Hepatocyte (in vitro differentiated cells): Measurements from ENCODE around the gene PRSS36. TPM values are rescaled to one million over a fixed set of nuclear protein-coding genes. Genes with fewer than 3 reads are reported as not detected.
A peak's percentile ranks its signal among the peaks of the same experiment; 100 is the strongest.

ENCODE experiments used
- DNase-seq: peaks from one replicate; pipeline ENCODE4 v3.0.0-alpha.2; 2016; ENCODE audit warnings: low spot score
- H2AFZ ChIP-seq: fragments of 200-600 bp; sonication (generic); 2 replicates; pipeline ENCODE4 v1.6.0; 2016; ENCODE audit warnings: antibody characterized with exemption, mild to moderate bottlenecking
- H3K27ac ChIP-seq: fragments of 200-600 bp; sonication (generic); 2 replicates; pipeline ENCODE4 v1.5.1; 2016; ENCODE audit warnings: mild to moderate bottlenecking
- H3K27me3 ChIP-seq: fragments of 200-600 bp; sonication (generic); 2 replicates; pipeline ENCODE4 v1.6.1; 2016
- H3K36me3 ChIP-seq: fragments of 200-600 bp; sonication (generic); replicated peaks from 2 replicates; pipeline ENCODE4 v1.5.1; 2016; ENCODE audit warnings: low read depth; ENCODE audit not compliant: insufficient read depth
- H3K4me1 ChIP-seq: fragments of 200-600 bp; sonication (generic); 2 replicates; pipeline ENCODE4 v1.5.1; 2016; ENCODE audit warnings: mild to moderate bottlenecking, moderate library complexity; ENCODE audit not compliant: insufficient read depth
- H3K4me2 ChIP-seq: fragments of 200-600 bp; sonication (generic); 2 replicates; pipeline ENCODE4 v1.6.0; 2016
- H3K4me3 ChIP-seq: fragments of 200-600 bp; sonication (generic); 2 replicates; pipeline ENCODE4 v1.5.1; 2016; ENCODE audit warnings: mild to moderate bottlenecking
- H3K79me2 ChIP-seq: fragments of 200-600 bp; sonication (generic); 2 replicates; pipeline ENCODE4 v1.6.0; 2017; ENCODE audit warnings: mild to moderate bottlenecking
- H3K9me2 ChIP-seq: fragments of 200-600 bp; sonication (generic); replicated peaks from 2 replicates; pipeline ENCODE4 v1.6.0; 2017; ENCODE audit warnings: mild to moderate bottlenecking; ENCODE audit not compliant: insufficient read depth
- H3K9me3 ChIP-seq: fragments of 200-600 bp; sonication (generic); 2 replicates; pipeline ENCODE4 v1.5.1; 2016; ENCODE audit warnings: low read depth, mild to moderate bottlenecking
- H4K20me1 ChIP-seq: fragments of 200-600 bp; sonication (generic); 2 replicates; pipeline ENCODE4 v1.6.0; 2016; ENCODE audit warnings: mild to moderate bottlenecking; ENCODE audit not compliant: insufficient read depth, poor library complexity, severe bottlenecking
- CTCF ChIP-seq: fragments of 200-600 bp; sonication (generic); IDR thresholded peaks from 2 replicates; pipeline ENCODE4 v1.5.1; 2016; ENCODE audit warnings: antibody characterized with exemption, mild to moderate bottlenecking; ENCODE audit not compliant: poor library complexity
- EZH2 ChIP-seq: fragments of 200-600 bp; sonication (generic); IDR thresholded peaks from 2 replicates; pipeline ENCODE4 v1.6.1; 2016; ENCODE audit warnings: antibody characterized with exemption, mild to moderate bottlenecking, borderline replicate concordance
- EZH2phosphoT487 ChIP-seq: fragments of 200-600 bp; sonication (generic); IDR thresholded peaks from one replicate; pipeline ENCODE4 v1.6.1; 2018; ENCODE audit warnings: antibody characterized with exemption, mild to moderate bottlenecking, low read depth, moderate library complexity; ENCODE audit not compliant: unreplicated experiment, severe bottlenecking
- WGBS: methylation state at CpG from one replicate; pipeline ENCODE4 v1.1.6; 2016; ENCODE audit warnings: low lambda C conversion rate; ENCODE audit errors: missing lambda C conversion rate; 5-methylcytosine and 5-hydroxymethylcytosine counted together
- polyA plus RNA-seq: library from polyadenylated mRNA; unstranded; fragments of >200 nt; fragmentation: Nextera tagmentation; extraction: Ambion mirVana; gene quantifications from 2 replicates; pipeline ENCODE4 v1.2.1, GENCODE V29; 2016
- total RNA-seq: library from RNA; depleted of rRNA; stranded (reverse); fragments of >200 nt; gene quantifications from 2 replicates; pipeline ENCODE4 v1.2.3, GENCODE V29; 2014

PRSS36 gene
- total and polyA plus RNA-seq, 2 experiments from 2014 or later: 0.63 to 1.4 TPM

- Histone ChIP-seq H4K20me1 (peaks cover 4% of the 10 kb centered on the region), H3K27ac (peak overlapping the region; percentile 98), H3K36me3 (no peaks in the 10 kb centered on the region), H3K9me2 (no peaks in the 10 kb centered on the region), H3K4me3 (peak overlapping the region; percentile 83), H3K4me2 (peak overlapping the region; percentile 76), H3K4me1 (peaks cover 56% of the 10 kb centered on the region), H3K79me2 (peaks cover 28% of the 10 kb centered on the region), H3K27me3 (no peaks in the 10 kb centered on the region), H2AFZ (no peak overlapping the region), H3K9me3 (no peaks in the 10 kb centered on the region)
- 35% methylated on average over 5 of the region's 5 CpGs for WGBS
- no peak for TF ChIP-seq EZH2phosphoT487
- TF ChIP-seq CTCF: no peak
- no peak for TF ChIP-seq EZH2
- peak; percentile 30 for DNase-seq
Measured at GRCh38 chr16:31134091-31134571, 15.7 kb downstream of the PRSS36 start.

GRCh38 chr16:31133046-31133501 lies 16.8 kb downstream of the PRSS36 start:
- Histone ChIP-seq H3K4me1 (peaks cover 55% of the 10 kb centered on the region), H2AFZ (no peak overlapping the region), H3K4me3 (no peak overlapping the region), H4K20me1 (peaks cover 4% of the 10 kb centered on the region), H3K36me3 (no peaks in the 10 kb centered on the region), H3K9me3 (no peaks in the 10 kb centered on the region), H3K27me3 (no peaks in the 10 kb centered on the region), H3K4me2 (peak overlapping the region; percentile 76), H3K27ac (peak overlapping the region; percentile 98), H3K79me2 (peaks cover 28% of the 10 kb centered on the region), H3K9me2 (no peaks in the 10 kb centered on the region)
- no peak for DNase-seq
- WGBS: 88% methylated on average over 6 of the region's 6 CpGs
- TF ChIP-seq EZH2phosphoT487: no peak
- TF ChIP-seq CTCF: no peak
- TF ChIP-seq EZH2: no peak

GRCh38 chr16:31132303-31132979 lies 17.4 kb downstream of the PRSS36 start:
- Histone ChIP-seq H3K4me1 (peaks cover 57% of the 10 kb centered on the region), H3K9me2 (no peaks in the 10 kb centered on the region), H3K27ac (peak overlapping the region; percentile 98), H3K79me2 (peaks cover 28% of the 10 kb centered on the region), H2AFZ (no peak overlapping the region), H3K4me2 (peak overlapping the region; percentile 76), H3K4me3 (no peak overlapping the region), H3K36me3 (no peaks in the 10 kb centered on the region), H3K9me3 (no peaks in the 10 kb centered on the region), H4K20me1 (peaks cover 4% of the 10 kb centered on the region), H3K27me3 (no peaks in the 10 kb centered on the region)
- 92% methylated on average over 20 of the region's 20 CpGs for WGBS
- peak; percentile 7 for DNase-seq
- TF ChIP-seq CTCF (no peak), EZH2 (no peak), EZH2phosphoT487 (no peak)
